CD1c-positive myeloid dendritic cell (primary cell): ENCODE results near the gene SCRG1.

Source experiments
- DNase-seq: peaks from one replicate; pipeline ENCODE4 v3.0.0-alpha.2; 2016; ENCODE audit errors: extremely low spot score

SCRG1 gene

GRCh38 chr4:173398779-173399415 lies at the start of gene SCRG1:
Gene SCRG1 (minus strand): TSS chr4:173399116. CDS start chr4:173391414, 7,702 bp downstream.
- DNase-seq = no peak

- DNase-seq = no peak
Measured at GRCh38 chr4:173448103-173448502, 49.2 kb upstream of the SCRG1 start.

GRCh38 chr4:173446416-173446815 lies 47.5 kb upstream of the SCRG1 start:
- DNase-seq = no peak

GRCh38 chr4:173443121-173443520 lies 44.2 kb upstream of the SCRG1 start:
- DNase-seq = no peak

GRCh38 chr4:173442223-173442932 lies 43.5 kb upstream of the SCRG1 start:
- no peak for DNase-seq

- no peak for DNase-seq
Measured at GRCh38 chr4:173440888-173441287, 42.0 kb upstream of the SCRG1 start.

- no peak for DNase-seq
Measured at GRCh38 chr4:173436771-173437265, 37.9 kb upstream of the SCRG1 start.

GRCh38 chr4:173436149-173436579 lies 37.2 kb upstream of the SCRG1 start:
- no peak for DNase-seq

GRCh38 chr4:173434231-173434630 lies 35.3 kb upstream of the SCRG1 start:
- DNase-seq = peak; percentile 59

- no peak for DNase-seq
Measured at GRCh38 chr4:173433447-173433846, 34.5 kb upstream of the SCRG1 start.

GRCh38 chr4:173432430-173432829 lies 33.5 kb upstream of the SCRG1 start:
- no peak for DNase-seq

GRCh38 chr4:173426064-173426463 lies 27.1 kb upstream of the SCRG1 start:
- DNase-seq = no peak

GRCh38 chr4:173424899-173425805 lies 26.2 kb upstream of the SCRG1 start:
- DNase-seq = no peak

- no peak for DNase-seq
Measured at GRCh38 chr4:173420801-173421200, 21.9 kb upstream of the SCRG1 start.

- peak; percentile 29 for DNase-seq
Measured at GRCh38 chr4:173420324-173420752, 21.4 kb upstream of the SCRG1 start.

- DNase-seq = peak; percentile 58
Measured at GRCh38 chr4:173418639-173419038, 19.7 kb upstream of the SCRG1 start.

- DNase-seq = no peak
Measured at GRCh38 chr4:173417833-173418232, 18.9 kb upstream of the SCRG1 start.

GRCh38 chr4:173415885-173416653 lies 17.2 kb upstream of the SCRG1 start:
- DNase-seq = peak; percentile 95

GRCh38 chr4:173415092-173415491 lies 16.2 kb upstream of the SCRG1 start:
- DNase-seq = peak; percentile 78

- no peak for DNase-seq
Measured at GRCh38 chr4:173414456-173414855, 15.5 kb upstream of the SCRG1 start.

- no peak for DNase-seq
Measured at GRCh38 chr4:173413036-173413435, 14.1 kb upstream of the SCRG1 start.
